ENCODE results near the gene FMC1.
"Not testable (repeated sequence)": the region's sequence is repeated elsewhere in the genome, so short reads cannot be mapped to it uniquely, and the experiment has no call there.

Gene FMC1

DNA sequence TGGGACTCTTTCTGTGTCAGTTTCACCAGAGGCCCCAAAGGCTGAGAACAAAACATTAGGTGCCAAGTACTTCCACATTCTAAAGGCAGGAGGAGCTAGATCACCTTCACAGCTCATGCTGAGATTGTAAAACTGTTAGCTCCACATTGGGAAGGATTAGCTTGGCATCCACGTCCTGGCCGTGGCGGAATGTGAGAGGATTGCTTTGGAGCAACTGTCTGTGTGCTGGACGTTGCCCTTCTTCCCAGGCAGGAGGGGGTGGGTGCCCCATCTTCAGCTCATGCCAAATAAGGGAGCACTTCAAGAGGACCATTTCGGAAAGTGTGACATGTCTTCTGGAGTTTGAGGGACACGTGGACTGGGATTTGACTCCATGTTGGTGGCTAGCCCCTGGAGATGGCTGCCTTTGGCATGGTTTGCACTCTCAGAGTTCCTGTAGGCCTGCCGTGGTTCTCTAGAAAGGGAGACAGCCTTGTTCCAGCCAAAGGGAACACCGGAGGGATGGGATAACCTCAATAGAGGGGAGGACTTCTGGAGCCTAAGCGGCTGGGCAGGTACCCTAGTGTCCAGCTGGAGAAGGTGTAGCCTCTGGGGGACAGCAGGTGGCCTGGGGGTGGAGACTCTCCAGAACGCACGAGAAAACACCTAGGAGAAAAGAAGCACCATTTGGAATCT is 19.9 kb upstream of the FMC1 start (continued):
- TF ChIP-seq, protein P1, sequence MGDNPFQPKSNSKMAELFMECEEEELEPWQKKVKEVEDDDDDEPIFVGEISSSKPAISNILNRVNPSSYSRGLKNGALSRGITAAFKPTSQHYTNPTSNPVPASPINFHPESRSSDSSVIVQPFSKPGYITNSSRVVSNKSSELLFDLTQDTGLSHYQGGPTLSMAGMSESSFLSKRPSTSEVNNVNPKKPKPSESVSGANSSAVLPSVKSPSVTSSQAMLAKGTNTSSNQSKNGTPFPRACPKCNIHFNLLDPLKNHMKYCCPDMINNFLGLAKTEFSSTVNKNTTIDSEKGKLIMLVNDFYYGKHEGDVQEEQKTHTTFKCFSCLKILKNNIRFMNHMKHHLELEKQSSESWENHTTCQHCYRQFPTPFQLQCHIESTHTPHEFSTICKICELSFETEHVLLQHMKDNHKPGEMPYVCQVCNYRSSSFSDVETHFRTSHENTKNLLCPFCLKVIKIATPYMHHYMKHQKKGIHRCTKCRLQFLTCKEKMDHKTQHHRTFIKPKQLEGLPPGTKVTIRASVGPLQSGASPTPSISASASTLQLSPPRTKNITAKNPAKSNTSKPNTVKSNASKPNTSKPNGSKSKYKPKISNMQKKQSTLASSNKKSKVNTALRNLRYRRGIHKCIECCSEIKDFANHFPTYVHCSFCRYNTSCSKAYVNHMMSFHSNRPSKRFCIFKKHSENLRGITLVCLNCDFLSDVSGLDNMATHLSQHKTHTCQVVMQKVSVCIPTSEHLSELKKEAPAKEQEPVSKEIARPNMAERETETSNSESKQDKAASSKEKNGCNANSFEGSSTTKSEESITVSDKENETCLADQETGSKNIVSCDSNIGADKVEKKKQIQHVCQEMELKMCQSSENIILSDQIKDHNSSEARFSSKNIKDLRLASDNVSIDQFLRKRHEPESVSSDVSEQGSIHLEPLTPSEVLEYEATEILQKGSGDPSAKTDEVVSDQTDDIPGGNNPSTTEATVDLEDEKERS (tag by site-specific recombination; IDR thresholded peaks at IDR 0.05) = no peak
- TF ChIP-seq HOXC10 (CRISPR knock-in tag; IDR thresholded peaks at IDR 0.05) = no peak
- TF ChIP-seq, protein P2, sequence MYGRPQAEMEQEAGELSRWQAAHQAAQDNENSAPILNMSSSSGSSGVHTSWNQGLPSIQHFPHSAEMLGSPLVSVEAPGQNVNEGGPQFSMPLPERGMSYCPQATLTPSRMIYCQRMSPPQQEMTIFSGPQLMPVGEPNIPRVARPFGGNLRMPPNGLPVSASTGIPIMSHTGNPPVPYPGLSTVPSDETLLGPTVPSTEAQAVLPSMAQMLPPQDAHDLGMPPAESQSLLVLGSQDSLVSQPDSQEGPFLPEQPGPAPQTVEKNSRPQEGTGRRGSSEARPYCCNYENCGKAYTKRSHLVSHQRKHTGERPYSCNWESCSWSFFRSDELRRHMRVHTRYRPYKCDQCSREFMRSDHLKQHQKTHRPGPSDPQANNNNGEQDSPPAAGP (tag by site-specific recombination; IDR thresholded peaks at IDR 0.05) = no peak

GRCh38 chr7:139324709-139325108 is 16.4 kb upstream of the FMC1 start:
- H3K36me3 ChIP-seq (ENCODE audit: control insufficient read depth in 2 of 2, insufficient read depth in 1 of 2, low read length in 2 of 2); H3K9me3 ChIP-seq (ENCODE audit: control insufficient read depth, insufficient read depth, low read depth, low read length); H3K4me3 ChIP-seq (ENCODE audit: low read depth, low read length); CTCF ChIA-PET; H3K27ac ChIP-seq (ENCODE audit: extremely low read depth, low read depth, low read length); H3K4me1 ChIP-seq (ENCODE audit: control insufficient read depth, insufficient read depth, low read length): not testable (repeated sequence)
- POLR2A ChIA-PET = interaction anchor here (0.6 kb wide), 1 partner anchor 18 kb away, joined by 3 read pairs; no protein-coding TSS in a partner anchor

GRCh38 chr7:139328375-139328774 is 12.8 kb upstream of the FMC1 start:
- H3K9me3 ChIP-seq (ENCODE audit: control insufficient read depth, insufficient read depth, low read depth, low read length) = no peaks in the 10 kb centered on the region
- no peaks in the 10 kb centered on the region for H3K4me1 ChIP-seq (ENCODE audit: control insufficient read depth, insufficient read depth, low read length)
- TF ChIP-seq ZNF335 (tag by site-specific recombination; conservative IDR thresholded peaks at IDR 0.05) (no peak), ZBTB17 (tag by site-specific recombination; IDR thresholded peaks at IDR 0.05) (peak; percentile 41; the same call in 1 of the 2 replicates)
- TF ChIP-seq, protein P3, sequence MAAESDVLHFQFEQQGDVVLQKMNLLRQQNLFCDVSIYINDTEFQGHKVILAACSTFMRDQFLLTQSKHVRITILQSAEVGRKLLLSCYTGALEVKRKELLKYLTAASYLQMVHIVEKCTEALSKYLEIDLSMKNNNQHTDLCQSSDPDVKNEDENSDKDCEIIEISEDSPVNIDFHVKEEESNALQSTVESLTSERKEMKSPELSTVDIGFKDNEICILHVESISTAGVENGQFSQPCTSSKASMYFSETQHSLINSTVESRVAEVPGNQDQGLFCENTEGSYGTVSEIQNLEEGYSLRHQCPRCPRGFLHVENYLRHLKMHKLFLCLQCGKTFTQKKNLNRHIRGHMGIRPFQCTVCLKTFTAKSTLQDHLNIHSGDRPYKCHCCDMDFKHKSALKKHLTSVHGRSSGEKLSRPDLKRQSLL (tag by site-specific recombination; IDR thresholded peaks at IDR 0.05) = peak; percentile 78
- H3K36me3 ChIP-seq (ENCODE audit: control insufficient read depth in 2 of 2, insufficient read depth in 1 of 2, low read length in 2 of 2) = no peaks in the 10 kb centered on the region
- H3K4me3 ChIP-seq (ENCODE audit: low read depth, low read length) = no peak overlapping the region
- ChIA-PET POLR2A (no interaction called here), CTCF (no interaction called here)
- no peak overlapping the region for H3K27ac ChIP-seq (ENCODE audit: extremely low read depth, low read depth, low read length)

DNA sequence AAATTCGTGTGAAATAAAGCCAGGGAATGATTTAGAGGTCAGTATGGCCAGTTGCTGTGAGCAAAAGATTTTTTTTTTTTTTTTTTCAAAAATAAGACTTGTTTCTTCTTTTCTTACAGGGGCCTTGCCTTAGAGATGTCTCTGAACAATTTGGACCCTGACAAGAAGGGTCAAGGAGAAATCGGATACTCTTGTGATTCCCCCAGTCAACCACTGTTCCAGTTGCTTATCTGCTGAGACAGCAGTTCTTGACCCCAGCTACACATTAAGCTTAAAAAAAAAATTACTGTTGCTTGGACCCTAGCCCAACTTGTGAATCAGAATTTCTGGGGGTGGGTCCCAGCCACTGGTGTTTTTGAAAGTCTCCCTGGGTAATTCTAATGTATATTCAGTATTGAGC is 12.0 kb upstream of the FMC1 start:
- Histone ChIP-seq H3K9me3 (ENCODE audit: control insufficient read depth, insufficient read depth, low read depth, low read length) (no peaks in the 10 kb centered on the region), H3K4me1 (ENCODE audit: control insufficient read depth, insufficient read depth, low read length) (no peaks in the 10 kb centered on the region), H3K4me3 (ENCODE audit: low read depth, low read length) (no peak overlapping the region), H3K27ac (ENCODE audit: extremely low read depth, low read depth, low read length) (no peak overlapping the region), H3K36me3 (ENCODE audit: control insufficient read depth in 2 of 2, insufficient read depth in 1 of 2, low read length in 2 of 2) (no peaks in the 10 kb centered on the region)
- TF ChIP-seq ZNF677 (tag by site-specific recombination; IDR thresholded peaks at IDR 0.05) (peak; percentile 76), ZNF133 (tag by site-specific recombination; IDR thresholded peaks at IDR 0.05) (no peak)
- CTCF ChIA-PET = interaction anchor here (1.6 to 2.3 kb wide), 2 partner anchors 8 to 10 kb away, joined by 4 to 5 read pairs; no protein-coding TSS in a partner anchor
- POLR2A ChIA-PET = no interaction called here

DNA sequence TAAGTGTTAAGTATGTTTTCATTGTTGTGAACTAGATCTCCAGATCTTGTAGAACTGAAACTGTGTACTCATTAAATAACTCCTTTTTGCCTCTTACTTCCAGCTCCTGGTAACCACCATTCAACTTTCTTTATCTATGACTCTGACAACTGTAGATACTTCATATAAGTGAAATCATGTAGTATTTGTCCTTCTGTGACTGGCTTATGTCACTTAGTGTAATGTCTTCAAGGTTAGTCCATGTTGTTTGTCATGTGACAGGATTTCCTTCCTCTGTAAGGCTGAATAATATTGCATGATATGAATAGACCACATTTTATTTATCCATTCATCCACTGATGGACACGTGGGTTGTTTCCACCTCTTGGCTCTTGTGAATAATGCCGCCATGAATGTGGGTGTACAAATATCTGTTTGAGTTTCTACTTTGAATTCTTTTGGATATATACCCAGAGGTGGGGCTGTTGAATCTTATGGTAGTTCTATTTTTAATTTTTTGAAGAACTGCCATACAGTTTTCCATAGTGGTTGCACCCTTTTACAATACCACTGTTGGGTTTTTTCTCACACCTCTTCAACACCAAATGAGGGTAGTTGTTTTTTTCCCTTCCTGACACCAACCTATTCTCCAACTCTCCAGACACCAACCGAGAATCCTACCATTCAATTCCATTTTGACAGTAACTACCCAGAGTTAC is 10.7 kb upstream of the FMC1 start:
- CTCF ChIA-PET = interaction anchor here (1.0 to 2.3 kb wide), 3 partner anchors 9 to 10 kb away, joined by 3 to 5 read pairs (median 4); no protein-coding TSS in a partner anchor
- H3K4me3 ChIP-seq (ENCODE audit: low read depth, low read length) = no peak overlapping the region
- no peaks in the 10 kb centered on the region for H3K9me3 ChIP-seq (ENCODE audit: control insufficient read depth, insufficient read depth, low read depth, low read length)
- POLR2A ChIA-PET = interaction anchor here (0.6 to 0.7 kb wide), 2 partner anchors 10 to 643 kb away, joined by 3 read pairs; no protein-coding TSS in a partner anchor
- H3K4me1 ChIP-seq (ENCODE audit: control insufficient read depth, insufficient read depth, low read length) = no peaks in the 10 kb centered on the region
- no peaks in the 10 kb centered on the region for H3K36me3 ChIP-seq (ENCODE audit: control insufficient read depth in 2 of 2, insufficient read depth in 1 of 2, low read length in 2 of 2)
- H3K27ac ChIP-seq (ENCODE audit: extremely low read depth, low read depth, low read length) = no peak overlapping the region
- TF ChIP-seq AEBP2 (tag by site-specific recombination; IDR thresholded peaks at IDR 0.05; ENCODE audit: borderline replicate concordance) (no peak), OSR2 (tag by site-specific recombination; IDR thresholded peaks at IDR 0.05) (no peak), ZNF174 (tag by site-specific recombination; IDR thresholded peaks at IDR 0.05) (no peak), REPIN1 (tag by site-specific recombination; IDR thresholded peaks at IDR 0.05; ENCODE audit: low read depth) (no peak), ZFP69B (tag by site-specific recombination; IDR thresholded peaks at IDR 0.05) (no peak)
- TF ChIP-seq, protein P4, sequence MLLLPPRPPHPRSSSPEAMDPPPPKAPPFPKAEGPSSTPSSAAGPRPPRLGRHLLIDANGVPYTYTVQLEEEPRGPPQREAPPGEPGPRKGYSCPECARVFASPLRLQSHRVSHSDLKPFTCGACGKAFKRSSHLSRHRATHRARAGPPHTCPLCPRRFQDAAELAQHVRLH (tag by site-specific recombination; IDR thresholded peaks at IDR 0.05) = no peak
